Suprapubic skin (tissue), 4 donors: ENCODE results near the gene LTBP4.

Source experiments
- EP300 ChIP-seq: sonication (generic); formaldehyde crosslinking; IDR thresholded peaks from one replicate; pipeline ENCODE4 v1.6.1; 2017; ENCODE audit warnings: antibody characterized with exemption
- POLR2A ChIP-seq, 2 donors: fragments of 450-650 bp; IDR thresholded peaks; one replicate each; pipeline ENCODE4 v1.6.1; 2017; ENCODE audit warnings: antibody characterized with exemption in 2 of 2, mild to moderate bottlenecking in 2 of 2, moderate library complexity in 2 of 2
- POLR2AphosphoS5 ChIP-seq, 3 donors: sonication (generic); formaldehyde crosslinking; IDR thresholded peaks; one replicate each; pipeline ENCODE4 v1.6.1; 2017; ENCODE audit warnings: antibody characterized with exemption in 3 of 3
- TF ChIP-seq, protein P1 (sequence below), 2 donors: fragments of 200-600 bp in 1 of 2; fragments of 450-650 bp in 1 of 2; sonication (generic) in 1 of 2; IDR thresholded peaks; one replicate each; pipeline ENCODE4 v1.5.1; 2016 to 2019; ENCODE audit warnings: antibody characterized with exemption in 2 of 2, mild to moderate bottlenecking in 1 of 2, moderate library complexity in 1 of 2

DNA sequence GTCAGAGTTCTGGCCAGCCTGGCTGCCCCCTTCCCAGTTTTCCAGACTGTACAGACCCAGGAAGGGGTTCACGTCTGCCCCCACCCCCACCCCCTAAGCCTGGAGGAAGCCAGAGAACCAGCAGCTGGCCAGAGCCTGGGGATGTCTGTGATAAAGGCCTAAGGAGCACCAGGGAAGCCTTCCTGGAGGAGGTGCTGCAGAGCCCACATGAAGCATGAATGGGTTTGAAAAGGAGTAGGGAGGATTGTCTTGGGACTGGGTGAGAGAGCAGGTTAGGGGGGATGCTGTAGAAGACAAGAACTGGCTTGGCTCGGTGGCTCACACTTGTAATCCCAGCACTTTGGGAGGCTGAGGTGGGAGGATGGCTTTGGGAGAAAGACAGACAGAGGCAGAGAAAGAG, 18.7 kb upstream of the LTBP4 start:
- TF ChIP-seq POLR2AphosphoS5 (IDR thresholded peaks at IDR 0.05) (no peak), POLR2A (IDR thresholded peaks at IDR 0.05) (no peak), EP300 (no peak)
- TF ChIP-seq, protein P1, sequence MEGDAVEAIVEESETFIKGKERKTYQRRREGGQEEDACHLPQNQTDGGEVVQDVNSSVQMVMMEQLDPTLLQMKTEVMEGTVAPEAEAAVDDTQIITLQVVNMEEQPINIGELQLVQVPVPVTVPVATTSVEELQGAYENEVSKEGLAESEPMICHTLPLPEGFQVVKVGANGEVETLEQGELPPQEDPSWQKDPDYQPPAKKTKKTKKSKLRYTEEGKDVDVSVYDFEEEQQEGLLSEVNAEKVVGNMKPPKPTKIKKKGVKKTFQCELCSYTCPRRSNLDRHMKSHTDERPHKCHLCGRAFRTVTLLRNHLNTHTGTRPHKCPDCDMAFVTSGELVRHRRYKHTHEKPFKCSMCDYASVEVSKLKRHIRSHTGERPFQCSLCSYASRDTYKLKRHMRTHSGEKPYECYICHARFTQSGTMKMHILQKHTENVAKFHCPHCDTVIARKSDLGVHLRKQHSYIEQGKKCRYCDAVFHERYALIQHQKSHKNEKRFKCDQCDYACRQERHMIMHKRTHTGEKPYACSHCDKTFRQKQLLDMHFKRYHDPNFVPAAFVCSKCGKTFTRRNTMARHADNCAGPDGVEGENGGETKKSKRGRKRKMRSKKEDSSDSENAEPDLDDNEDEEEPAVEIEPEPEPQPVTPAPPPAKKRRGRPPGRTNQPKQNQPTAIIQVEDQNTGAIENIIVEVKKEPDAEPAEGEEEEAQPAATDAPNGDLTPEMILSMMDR (IDR thresholded peaks at IDR 0.05) = no peak
